ENCODE measurements around the gene STX18. TPM values are rescaled to one million over a fixed set of nuclear protein-coding genes. Genes with fewer than 3 reads are reported as not detected.
A peak's percentile ranks its signal among the peaks of the same experiment; 100 is the strongest.

The STX18 gene
- total RNA-seq, 1 donor from 2014 or later, result 36.5 TPM

DNA sequence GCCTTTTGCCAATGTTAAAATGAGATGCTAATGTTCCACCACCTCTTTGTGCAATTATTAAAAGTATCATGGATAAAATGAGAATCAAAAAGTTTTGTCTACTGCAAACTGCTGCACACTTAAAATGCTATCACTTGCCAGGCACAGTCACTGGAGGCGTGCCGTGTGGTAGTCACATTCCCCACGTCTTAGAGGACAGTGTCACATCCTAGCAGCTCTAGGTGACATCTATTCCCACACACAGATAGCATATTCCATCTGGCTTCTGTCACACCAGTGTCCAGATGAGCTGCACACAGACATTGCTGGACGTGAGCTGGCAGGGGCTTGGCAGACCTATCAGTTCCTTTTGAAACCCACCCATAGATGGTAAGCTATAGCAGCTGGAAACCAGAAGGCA is 107.9 kb downstream of the STX18 start:
- Histone ChIP-seq H3K9me3 (no peaks in the 10 kb centered on the region), H3K27ac (no peak overlapping the region), H3K36me3 (peaks cover 63% of the 10 kb centered on the region), H3K4me1 (no peaks in the 10 kb centered on the region), H3K4me3 (no peak overlapping the region), H3K27me3 (ENCODE audit: low read depth) (no peaks in the 10 kb centered on the region)
- TF ChIP-seq, protein P1, sequence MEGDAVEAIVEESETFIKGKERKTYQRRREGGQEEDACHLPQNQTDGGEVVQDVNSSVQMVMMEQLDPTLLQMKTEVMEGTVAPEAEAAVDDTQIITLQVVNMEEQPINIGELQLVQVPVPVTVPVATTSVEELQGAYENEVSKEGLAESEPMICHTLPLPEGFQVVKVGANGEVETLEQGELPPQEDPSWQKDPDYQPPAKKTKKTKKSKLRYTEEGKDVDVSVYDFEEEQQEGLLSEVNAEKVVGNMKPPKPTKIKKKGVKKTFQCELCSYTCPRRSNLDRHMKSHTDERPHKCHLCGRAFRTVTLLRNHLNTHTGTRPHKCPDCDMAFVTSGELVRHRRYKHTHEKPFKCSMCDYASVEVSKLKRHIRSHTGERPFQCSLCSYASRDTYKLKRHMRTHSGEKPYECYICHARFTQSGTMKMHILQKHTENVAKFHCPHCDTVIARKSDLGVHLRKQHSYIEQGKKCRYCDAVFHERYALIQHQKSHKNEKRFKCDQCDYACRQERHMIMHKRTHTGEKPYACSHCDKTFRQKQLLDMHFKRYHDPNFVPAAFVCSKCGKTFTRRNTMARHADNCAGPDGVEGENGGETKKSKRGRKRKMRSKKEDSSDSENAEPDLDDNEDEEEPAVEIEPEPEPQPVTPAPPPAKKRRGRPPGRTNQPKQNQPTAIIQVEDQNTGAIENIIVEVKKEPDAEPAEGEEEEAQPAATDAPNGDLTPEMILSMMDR (IDR thresholded peaks at IDR 0.05), result no peak
- no peak for ATAC-seq
- intact Hi-C loops (cut with DNase I), result no loop called here
- no peak for DNase-seq

DNA sequence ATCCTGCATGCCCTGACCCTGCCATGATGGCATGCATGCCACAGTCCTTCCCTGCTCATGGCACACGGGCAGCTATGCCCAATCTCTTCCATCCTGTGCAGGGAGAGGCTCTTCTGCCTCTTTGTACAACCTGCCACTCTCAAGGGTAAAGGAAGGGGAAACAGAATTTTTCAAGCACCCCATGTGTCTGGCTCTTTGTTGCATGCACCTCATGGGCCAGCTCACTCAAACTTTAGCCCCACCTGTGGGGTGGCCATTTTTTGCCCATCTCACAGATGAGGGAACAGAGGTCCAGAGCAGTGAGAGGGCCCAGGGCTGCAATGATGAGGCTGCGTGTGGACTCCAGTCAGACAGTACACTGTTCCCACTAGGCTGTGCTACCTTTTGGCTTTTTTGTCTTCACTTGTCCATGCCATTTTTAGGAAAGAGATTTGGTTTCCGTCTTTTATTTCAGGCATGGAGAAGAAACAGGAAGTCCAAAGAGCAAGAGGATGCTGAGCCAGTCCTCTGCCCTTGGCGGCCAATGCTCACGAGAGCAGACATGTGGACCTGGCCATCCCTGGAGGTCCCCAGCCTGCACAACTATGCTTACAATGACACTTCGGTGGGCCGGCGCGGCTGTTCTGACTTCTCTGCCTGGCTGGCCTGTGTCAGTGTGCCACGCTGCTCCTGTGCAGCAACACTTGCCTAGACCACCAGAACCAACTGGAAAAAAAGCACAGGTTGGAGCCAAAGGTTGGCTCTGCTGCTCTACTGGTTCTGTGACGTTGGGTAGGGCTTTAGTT is 109.3 kb downstream of the STX18 start:
- ATAC-seq (no peak), DNase-seq (no peak)
- no peaks in the 10 kb centered on the region for H3K9me3 ChIP-seq
- no peaks in the 10 kb centered on the region for H3K4me1 ChIP-seq
- no peak overlapping the region for H3K4me3 ChIP-seq
- H3K27ac ChIP-seq, result no peak overlapping the region
- peaks cover 63% of the 10 kb centered on the region for H3K36me3 ChIP-seq
- no peaks in the 10 kb centered on the region for H3K27me3 ChIP-seq (ENCODE audit: low read depth)
- TF ChIP-seq, protein P1 (IDR thresholded peaks at IDR 0.05), result no peak
- intact Hi-C loops (cut with DNase I), result no loop called here

DNA sequence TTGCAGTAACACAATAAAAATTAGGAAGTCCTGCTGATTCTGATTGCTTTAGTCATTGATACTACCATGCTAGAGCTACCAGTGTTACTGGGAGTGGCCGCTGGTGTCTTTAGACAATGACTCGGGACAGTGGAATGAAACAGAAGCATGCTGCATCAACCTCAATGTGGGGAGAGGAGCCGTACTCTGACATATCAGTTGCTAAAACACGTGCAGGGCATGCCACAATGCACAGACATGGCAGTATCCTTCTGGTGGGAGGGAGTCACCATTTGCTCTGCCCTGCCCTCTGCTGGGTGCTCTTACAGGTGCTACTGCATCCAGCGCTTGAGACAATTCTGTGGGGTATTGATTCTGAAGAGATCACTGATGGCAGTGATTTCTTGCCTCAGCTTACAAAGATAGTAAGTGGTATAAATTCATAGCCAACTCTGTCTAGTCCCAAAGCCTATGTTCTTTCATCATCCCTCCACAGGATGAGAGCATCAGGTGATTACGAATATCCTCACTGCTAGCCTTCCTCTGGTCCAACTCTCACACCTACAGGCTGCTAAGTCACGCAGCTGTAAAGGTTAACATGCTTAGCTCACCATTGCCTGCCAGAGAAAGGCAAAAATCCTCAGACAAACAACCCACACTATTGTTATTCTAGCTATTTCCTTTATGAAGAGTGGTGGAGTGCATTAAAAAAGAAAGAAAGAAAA is 111.2 kb downstream of the STX18 start:
- H3K4me1 ChIP-seq, result no peaks in the 10 kb centered on the region
- TF ChIP-seq, protein P1 (IDR thresholded peaks at IDR 0.05), result peak; percentile 41
- H3K27ac ChIP-seq, result no peak overlapping the region
- H3K27me3 ChIP-seq (ENCODE audit: low read depth), result no peaks in the 10 kb centered on the region
- intact Hi-C loops (cut with DNase I), result no loop called here
- DNase-seq (no peak), ATAC-seq (peak; percentile 39 to 47)
- no peaks in the 10 kb centered on the region for H3K9me3 ChIP-seq
- no peak overlapping the region for H3K4me3 ChIP-seq
- H3K36me3 ChIP-seq, result peaks cover 73% of the 10 kb centered on the region

DNA sequence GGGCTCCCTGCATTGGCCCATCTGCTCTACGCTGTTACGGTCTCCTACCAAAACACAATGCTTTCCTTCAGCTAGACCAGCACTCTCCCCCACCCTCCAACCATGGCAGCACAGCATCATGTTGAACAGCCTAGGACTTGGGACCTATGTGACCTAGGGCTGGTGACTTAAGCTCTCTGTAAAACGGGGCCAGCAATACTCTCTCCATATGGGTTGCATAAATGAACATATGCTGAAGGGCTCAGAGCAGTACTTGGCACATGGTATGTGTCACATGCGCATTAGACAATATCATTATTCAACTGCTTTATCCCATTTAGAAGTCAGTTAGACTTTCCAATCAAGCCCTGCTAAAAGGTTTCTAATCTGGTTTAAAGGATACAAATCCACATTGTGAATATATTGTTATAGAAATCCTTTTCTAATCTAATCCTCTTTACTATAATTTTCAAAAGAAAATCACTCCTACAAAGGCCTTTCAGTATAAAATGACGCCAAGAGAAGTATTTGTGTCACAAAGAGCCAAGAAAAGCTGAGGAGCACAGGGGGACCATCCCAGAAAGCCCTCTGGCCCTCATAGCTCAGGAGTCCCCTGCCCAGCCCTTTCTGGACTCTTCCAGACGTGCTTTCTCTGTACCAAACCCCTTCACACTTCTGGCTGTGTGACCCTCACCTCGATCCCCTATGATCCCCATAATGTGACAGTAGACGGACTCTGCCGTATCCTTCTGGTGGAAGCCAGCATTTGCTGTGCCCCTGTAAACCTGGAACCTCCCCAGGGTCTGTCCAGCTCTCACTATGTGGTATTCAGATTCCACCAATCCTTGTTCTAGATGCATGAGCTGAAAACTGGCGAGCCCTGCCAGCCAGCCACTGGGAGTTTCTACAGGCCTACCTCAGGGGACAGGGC is 112.6 kb downstream of the STX18 start:
- ATAC-seq (no peak), DNase-seq (no peak)
- H3K27me3 ChIP-seq (ENCODE audit: low read depth), result no peaks in the 10 kb centered on the region
- intact Hi-C loops (cut with DNase I), result no loop called here
- H3K4me3 ChIP-seq, result no peak overlapping the region
- no peak overlapping the region for H3K27ac ChIP-seq
- peaks cover 75% of the 10 kb centered on the region for H3K36me3 ChIP-seq
- TF ChIP-seq, protein P1 (IDR thresholded peaks at IDR 0.05), result no peak
- H3K9me3 ChIP-seq, result no peaks in the 10 kb centered on the region
- no peaks in the 10 kb centered on the region for H3K4me1 ChIP-seq

DNA sequence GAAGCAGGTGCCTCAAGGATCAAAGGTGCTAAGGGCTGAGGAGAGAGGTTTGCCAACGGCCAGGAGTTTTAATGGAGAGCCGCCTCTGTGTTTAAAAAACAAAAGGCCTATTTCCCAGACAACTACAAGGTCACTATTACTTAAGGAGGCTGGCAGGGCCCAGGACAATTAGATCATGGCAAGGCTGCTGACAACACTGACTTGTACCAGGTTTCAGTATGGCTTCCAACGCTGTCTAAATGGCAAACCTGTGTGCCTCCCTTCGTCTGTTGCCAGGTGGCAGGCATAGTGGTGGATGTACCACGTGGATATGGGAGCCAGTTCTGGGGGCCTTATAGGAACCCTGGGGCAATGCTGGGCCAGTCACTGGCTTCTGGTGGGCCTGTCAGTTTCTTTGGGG is 114.0 kb downstream of the STX18 start:
- TF ChIP-seq, protein P1 (IDR thresholded peaks at IDR 0.05), result no peak
- intact Hi-C loops (cut with DNase I), result no loop called here
- H3K27me3 ChIP-seq (ENCODE audit: low read depth), result no peaks in the 10 kb centered on the region
- H3K36me3 ChIP-seq, result peaks cover 76% of the 10 kb centered on the region
- no peaks in the 10 kb centered on the region for H3K9me3 ChIP-seq
- no peaks in the 10 kb centered on the region for H3K4me1 ChIP-seq
- no peak overlapping the region for H3K27ac ChIP-seq
- DNase-seq, result no peak
- ATAC-seq, result no peak
- H3K4me3 ChIP-seq, result no peak overlapping the region

All from lower lobe of right lung (tissue), 2 donors.